Skeletal muscle tissue (tissue), 4 donors: ENCODE measurements around the gene CNTNAP2. TPM values are rescaled to one million over a fixed set of nuclear protein-coding genes. Genes with fewer than 3 reads are reported as not detected.

Source experiments
- H3K27ac ChIP-seq: one replicate; pipeline ENCODE4 v1.7.0; 2013; ENCODE audit warnings: mild to moderate bottlenecking, low read depth, low read length, inconsistent platforms
- H3K27me3 ChIP-seq, 3 donors: one replicate each; pipeline ENCODE4 v1.7.0; 2013; ENCODE audit warnings: low read length in 3 of 3; ENCODE audit not compliant: control insufficient read depth in 3 of 3, insufficient read depth in 3 of 3
- H3K36me3 ChIP-seq, 3 donors: one replicate each; pipeline ENCODE4 v1.7.0; 2013; ENCODE audit warnings: low read length in 3 of 3; ENCODE audit not compliant: control insufficient read depth in 3 of 3, insufficient read depth in 3 of 3
- H3K4me1 ChIP-seq, 3 donors: one replicate each; pipeline ENCODE4 v1.7.0; 2013; ENCODE audit warnings: low read length in 3 of 3, mild to moderate bottlenecking in 3 of 3; ENCODE audit not compliant: control insufficient read depth in 3 of 3, insufficient read depth in 3 of 3
- H3K4me3 ChIP-seq, 3 donors: one replicate each; pipeline ENCODE4 v1.7.0; 2013; ENCODE audit warnings: low read length in 3 of 3
- H3K9ac ChIP-seq, 3 donors: one replicate each; pipeline ENCODE4 v1.7.0; 2013; ENCODE audit warnings: low read length in 3 of 3, mild to moderate bottlenecking in 3 of 3, moderate library complexity in 2 of 3, low read depth in 1 of 3
- H3K9me3 ChIP-seq, 3 donors: one replicate each; pipeline ENCODE4 v1.7.0; 2013; ENCODE audit warnings: low read length in 3 of 3; ENCODE audit not compliant: control insufficient read depth in 3 of 3
- total RNA-seq: library from RNA; depleted of rRNA; stranded (reverse); fragments of >200 nt; gene quantifications from one replicate; pipeline ENCODE4 v1.2.3, GENCODE V29; 2014
- donor health status: Osteomylitis.

The CNTNAP2 gene
- total RNA-seq, 1 donor from 2014 or later, result 14.1 TPM

GRCh38 chr7:146736446-146737190 is 620.0 kb downstream of the CNTNAP2 start:
- Histone ChIP-seq H3K9ac (no peak overlapping the region), H3K9me3 (peaks cover 4 to 6% (median 6%) of the 10 kb centered on the region in 3 donors), H3K36me3 (no peaks in the 10 kb centered on the region), H3K4me1 (no peaks in the 10 kb centered on the region), H3K27me3 (no peaks in the 10 kb centered on the region), H3K27ac (no peak overlapping the region), H3K4me3 (no peak overlapping the region)

GRCh38 chr7:146740039-146740438 is 623.4 kb downstream of the CNTNAP2 start:
- Histone ChIP-seq H3K27ac (no peak overlapping the region), H3K36me3 (no peaks in the 10 kb centered on the region), H3K4me3 (no peak overlapping the region), H3K9me3 (peaks cover 4 to 8% (median 6%) of the 10 kb centered on the region in 3 donors), H3K9ac (no peak overlapping the region), H3K27me3 (no peaks in the 10 kb centered on the region), H3K4me1 (no peaks in the 10 kb centered on the region)

- no peak overlapping the region for H3K9ac ChIP-seq
- no peak overlapping the region for H3K4me3 ChIP-seq
- no peaks in the 10 kb centered on the region for H3K4me1 ChIP-seq
- no peaks in the 10 kb centered on the region for H3K36me3 ChIP-seq
- H3K9me3 ChIP-seq, result peaks cover 4 to 8% (median 6%) of the 10 kb centered on the region in 3 donors
- H3K27me3 ChIP-seq, result no peaks in the 10 kb centered on the region
- H3K27ac ChIP-seq, result no peak overlapping the region
These were observed 625.3 kb downstream of the CNTNAP2 start for GRCh38 chr7:146741911-146742310.

- Histone ChIP-seq H3K4me1 (no peaks in the 10 kb centered on the region), H3K36me3 (no peaks in the 10 kb centered on the region), H3K27me3 (no peaks in the 10 kb centered on the region), H3K9ac (no peak overlapping the region), H3K9me3 (no peaks in the 10 kb centered on the region), H3K27ac (no peak overlapping the region), H3K4me3 (no peak overlapping the region)
These were observed 637.8 kb downstream of the CNTNAP2 start for GRCh38 chr7:146754385-146754784.

- Histone ChIP-seq H3K4me1 (no peaks in the 10 kb centered on the region), H3K36me3 (no peaks in the 10 kb centered on the region), H3K9me3 (no peaks in the 10 kb centered on the region), H3K27me3 (no peaks in the 10 kb centered on the region), H3K4me3 (no peak overlapping the region), H3K27ac (no peak overlapping the region), H3K9ac (no peak overlapping the region)
These were observed 639.0 kb downstream of the CNTNAP2 start for GRCh38 chr7:146755585-146755984.

- Histone ChIP-seq H3K36me3 (no peaks in the 10 kb centered on the region), H3K9ac (no peak overlapping the region), H3K9me3 (no peaks in the 10 kb centered on the region), H3K4me3 (no peak overlapping the region), H3K27me3 (no peaks in the 10 kb centered on the region), H3K27ac (no peak overlapping the region), H3K4me1 (no peaks in the 10 kb centered on the region)
These were observed 647.9 kb downstream of the CNTNAP2 start for GRCh38 chr7:146764458-146764857.

GRCh38 chr7:146768957-146769356 is 652.4 kb downstream of the CNTNAP2 start:
- no peaks in the 10 kb centered on the region for H3K4me1 ChIP-seq
- no peaks in the 10 kb centered on the region for H3K27me3 ChIP-seq
- no peaks in the 10 kb centered on the region for H3K36me3 ChIP-seq
- H3K9ac ChIP-seq, result no peak overlapping the region
- H3K4me3 ChIP-seq, result no peak overlapping the region
- H3K9me3 ChIP-seq, result no peaks in the 10 kb centered on the region
- H3K27ac ChIP-seq, result no peak overlapping the region

- H3K27me3 ChIP-seq, result no peaks in the 10 kb centered on the region
- H3K9me3 ChIP-seq, result no peaks in the 10 kb centered on the region
- H3K4me3 ChIP-seq, result no peak overlapping the region
- no peak overlapping the region for H3K27ac ChIP-seq
- H3K36me3 ChIP-seq, result no peaks in the 10 kb centered on the region
- no peak overlapping the region for H3K9ac ChIP-seq
- H3K4me1 ChIP-seq, result no peaks in the 10 kb centered on the region
These were observed 656.0 kb downstream of the CNTNAP2 start for GRCh38 chr7:146772601-146773000.

GRCh38 chr7:146773506-146773905 is 656.9 kb downstream of the CNTNAP2 start:
- Histone ChIP-seq H3K27ac (no peak overlapping the region), H3K9ac (no peak overlapping the region), H3K4me1 (no peaks in the 10 kb centered on the region), H3K9me3 (no peaks in the 10 kb centered on the region), H3K27me3 (no peaks in the 10 kb centered on the region), H3K36me3 (no peaks in the 10 kb centered on the region), H3K4me3 (no peak overlapping the region)

- H3K9ac ChIP-seq, result no peak overlapping the region
- H3K27me3 ChIP-seq, result no peaks in the 10 kb centered on the region
- H3K4me3 ChIP-seq, result no peak overlapping the region
- H3K27ac ChIP-seq, result no peak overlapping the region
- H3K9me3 ChIP-seq, result no peaks in the 10 kb centered on the region
- H3K4me1 ChIP-seq, result no peaks in the 10 kb centered on the region
- H3K36me3 ChIP-seq, result no peaks in the 10 kb centered on the region
These were observed 664.9 kb downstream of the CNTNAP2 start for GRCh38 chr7:146781352-146782116.
